NCI-H1694 (cell line): ENCODE data around the gene LIN7C.

Experiments
- DNase-seq: peaks from one replicate; lab custom pipeline; 2025; lab: John Stamatoyannopoulos, UW

The LIN7C gene

GRCh38 chr11:27445625-27446024 is 60.9 kb downstream of the LIN7C start:
- no peak for DNase-seq

- DNase-seq, result no peak
These were observed 61.8 kb downstream of the LIN7C start for GRCh38 chr11:27444801-27445215.
